Tongue (tissue), 2 donors: ENCODE results near the gene TRAF3IP3. TPM values are rescaled to one million over a fixed set of nuclear protein-coding genes. Genes with fewer than 3 reads are reported as not detected.
A peak's percentile ranks its signal among the peaks of the same experiment; 100 is the strongest.

Experiments
- DNase-seq: peaks from one replicate; pipeline ENCODE4 v3.0.0-alpha.2; 2015
- total RNA-seq: library from RNA; depleted of rRNA; stranded (reverse); fragments of >200 nt; gene quantifications from one replicate; pipeline ENCODE4 v1.2.3, GENCODE V29; 2014

TRAF3IP3 gene
- total RNA-seq, 1 donor from 2014 or later = 3.4 TPM

- DNase-seq = peak; percentile 98
Measured at GRCh38 chr1:209827384-209828262, 71.8 kb downstream of the TRAF3IP3 start, which contains the start of gene UTP25. Gene UTP25, plus strand, starts transcription at chr1:209827972. Its CDS starts 92 bp downstream, at chr1:209828064.

- DNase-seq = no peak
Measured at GRCh38 chr1:209829716-209830115, 73.9 kb downstream of the TRAF3IP3 start.

- no peak for DNase-seq
Measured at GRCh38 chr1:209830722-209831121, 74.9 kb downstream of the TRAF3IP3 start.

- no peak for DNase-seq
Measured at GRCh38 chr1:209831615-209832014, 75.8 kb downstream of the TRAF3IP3 start.

Other genes starting within 250 kb of the TRAF3IP3 start
- not detected for gene CAMK1G, start 172.3 kb upstream of the TRAF3IP3 start, total RNA-seq
- gene LAMB3, start 103.6 kb upstream of the TRAF3IP3 start, total RNA-seq = 26.9 TPM
- gene G0S2, start 80.6 kb upstream of the TRAF3IP3 start, total RNA-seq = 19.1 TPM
- gene HSD11B1, start 51.2 kb upstream of the TRAF3IP3 start, total RNA-seq = 1.1 TPM
- gene C1orf74, start 28.5 kb downstream of the TRAF3IP3 start, total RNA-seq = 3.3 TPM
- 19.4 TPM for gene IRF6, start 50.1 kb downstream of the TRAF3IP3 start, total RNA-seq
- gene UTP25, start 71.9 kb downstream of the TRAF3IP3 start, total RNA-seq = 5.4 TPM
- 1.0 TPM for gene SYT14, start 182.2 kb downstream of the TRAF3IP3 start, total RNA-seq